GM21619 (cell line): ENCODE data around the gene DCAF12L1.

Experiments
- ATAC-seq: cut with Tn5 transposase; IDR thresholded peaks from one replicate; pipeline ENCODE4 v1.9.1; 2021; ENCODE audit not compliant: unreplicated experiment

Gene DCAF12L1

DNA sequence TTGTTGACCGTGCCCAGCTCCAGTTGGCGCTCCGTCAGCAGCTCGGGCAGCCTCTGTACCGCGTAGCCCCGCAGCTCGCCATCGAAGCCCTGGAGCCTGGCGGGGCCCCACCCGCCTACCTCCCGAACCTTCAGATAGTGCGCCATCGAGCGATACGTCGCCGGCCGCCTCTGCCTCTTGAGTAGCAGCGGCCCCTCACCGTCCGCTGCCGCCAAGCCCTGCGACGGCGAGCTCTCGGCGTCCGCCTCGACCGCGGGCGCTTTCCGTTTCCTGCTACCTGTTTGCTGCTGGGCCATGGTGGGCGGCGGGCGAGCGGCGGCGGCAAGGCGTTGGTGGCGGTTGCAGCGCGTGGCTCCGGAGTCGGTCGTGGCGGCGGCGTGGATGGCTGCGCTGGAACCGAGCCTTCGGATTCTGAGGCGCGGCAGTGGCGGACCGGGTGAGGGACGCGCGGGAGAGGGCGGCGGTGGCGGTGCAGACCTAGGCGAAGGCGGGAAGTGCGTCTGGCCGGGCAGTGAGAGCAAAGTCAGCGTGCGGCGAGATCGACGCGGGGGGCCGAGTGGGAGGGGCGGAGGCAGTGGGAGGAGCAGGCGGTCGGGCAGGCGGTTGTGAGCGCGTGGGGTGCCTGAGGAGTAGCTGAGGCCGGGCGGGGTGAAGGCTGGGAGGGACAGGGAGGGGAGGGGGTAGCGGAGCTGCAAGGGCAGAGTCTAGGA, at the start of gene DCAF12L1:
TSS of gene DCAF12L1 (minus strand) at position 502 of the 710 bp plus-strand sequence. CDS start at position 296, 206 bp downstream.
- no peak for ATAC-seq

GRCh38 chrX:126580877-126581276, 28.3 kb upstream of the DCAF12L1 start:
- ATAC-seq = no peak

GRCh38 chrX:126575911-126576310, 23.3 kb upstream of the DCAF12L1 start:
- no peak for ATAC-seq

DNA sequence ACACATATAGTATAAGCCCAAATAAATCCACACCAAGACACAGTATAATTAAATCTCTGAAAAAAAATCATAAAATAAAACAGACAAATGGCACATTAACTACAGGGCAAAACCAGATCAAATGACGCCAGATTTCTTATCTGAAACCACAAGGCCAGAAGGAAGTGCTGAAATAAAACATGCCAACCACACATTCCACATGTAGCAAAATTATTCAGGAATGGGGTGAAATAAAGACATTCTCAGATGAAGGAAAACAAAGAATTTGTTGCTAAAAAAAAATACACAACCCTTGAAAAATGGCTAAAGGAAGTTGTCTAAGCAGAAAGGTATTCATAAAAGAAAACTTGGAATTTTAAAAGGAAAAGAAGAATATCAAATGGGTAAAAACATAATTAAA, 4.5 kb upstream of the DCAF12L1 start:
- no peak for ATAC-seq

GRCh38 chrX:126551725-126552312, 795 bp downstream of the DCAF12L1 start:
- no peak for ATAC-seq

- no peak for ATAC-seq
These were observed 1.3 kb downstream of the DCAF12L1 start for GRCh38 chrX:126551306-126551705.

DNA sequence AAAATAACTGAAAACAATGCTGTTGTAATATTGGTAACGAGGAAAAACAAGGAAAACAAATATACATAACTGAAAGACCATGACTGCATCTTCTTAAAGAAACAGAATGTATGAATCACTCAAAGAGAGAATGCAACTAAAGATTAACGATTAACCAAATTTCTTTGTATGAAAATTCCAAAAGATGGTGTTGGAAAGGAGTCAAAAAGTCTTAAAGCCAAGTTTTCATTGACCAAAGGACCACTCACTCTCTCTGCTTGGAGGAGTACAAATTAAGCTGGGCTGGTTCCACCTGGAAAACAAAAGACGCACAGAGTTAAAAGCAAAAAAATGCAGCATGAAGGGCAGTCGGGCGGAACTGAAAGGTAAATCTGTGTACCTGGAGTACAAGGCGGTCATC, 1.8 kb downstream of the DCAF12L1 start:
- no peak for ATAC-seq

- ATAC-seq = no peak
These were observed 42.7 kb downstream of the DCAF12L1 start for GRCh38 chrX:126509923-126510322.
